ENCODE data around the gene MR1. TPM values are rescaled to one million over a fixed set of nuclear protein-coding genes. Genes with fewer than 3 reads are reported as not detected.

The MR1 gene
- total RNA-seq, 1 donor = 21.6 TPM

DNA sequence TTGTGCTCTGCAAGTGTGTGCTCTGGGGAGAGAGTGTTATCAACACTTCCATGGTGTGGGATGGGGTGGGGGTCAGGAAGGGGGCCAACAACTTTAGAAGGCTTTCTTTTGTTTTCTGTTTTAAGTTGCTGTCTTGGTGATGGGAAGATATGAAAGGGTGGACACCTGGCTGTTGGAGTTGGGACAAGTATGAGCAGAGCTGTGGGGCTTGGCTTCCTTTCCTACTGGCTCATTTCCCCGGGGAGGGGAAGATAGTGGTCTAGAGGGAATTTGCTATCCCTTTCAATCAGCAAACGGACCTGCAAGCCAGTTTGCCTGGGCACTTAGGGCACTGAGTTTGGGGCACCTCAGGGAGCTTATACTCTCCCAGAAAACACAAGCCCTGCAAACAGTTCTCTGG is 73.9 kb downstream of the MR1 start:
- TF ChIP-seq, protein P1, sequence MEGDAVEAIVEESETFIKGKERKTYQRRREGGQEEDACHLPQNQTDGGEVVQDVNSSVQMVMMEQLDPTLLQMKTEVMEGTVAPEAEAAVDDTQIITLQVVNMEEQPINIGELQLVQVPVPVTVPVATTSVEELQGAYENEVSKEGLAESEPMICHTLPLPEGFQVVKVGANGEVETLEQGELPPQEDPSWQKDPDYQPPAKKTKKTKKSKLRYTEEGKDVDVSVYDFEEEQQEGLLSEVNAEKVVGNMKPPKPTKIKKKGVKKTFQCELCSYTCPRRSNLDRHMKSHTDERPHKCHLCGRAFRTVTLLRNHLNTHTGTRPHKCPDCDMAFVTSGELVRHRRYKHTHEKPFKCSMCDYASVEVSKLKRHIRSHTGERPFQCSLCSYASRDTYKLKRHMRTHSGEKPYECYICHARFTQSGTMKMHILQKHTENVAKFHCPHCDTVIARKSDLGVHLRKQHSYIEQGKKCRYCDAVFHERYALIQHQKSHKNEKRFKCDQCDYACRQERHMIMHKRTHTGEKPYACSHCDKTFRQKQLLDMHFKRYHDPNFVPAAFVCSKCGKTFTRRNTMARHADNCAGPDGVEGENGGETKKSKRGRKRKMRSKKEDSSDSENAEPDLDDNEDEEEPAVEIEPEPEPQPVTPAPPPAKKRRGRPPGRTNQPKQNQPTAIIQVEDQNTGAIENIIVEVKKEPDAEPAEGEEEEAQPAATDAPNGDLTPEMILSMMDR (IDR thresholded peaks at IDR 0.05; ENCODE audit: insufficient read depth, low read length) = no peak

DNA sequence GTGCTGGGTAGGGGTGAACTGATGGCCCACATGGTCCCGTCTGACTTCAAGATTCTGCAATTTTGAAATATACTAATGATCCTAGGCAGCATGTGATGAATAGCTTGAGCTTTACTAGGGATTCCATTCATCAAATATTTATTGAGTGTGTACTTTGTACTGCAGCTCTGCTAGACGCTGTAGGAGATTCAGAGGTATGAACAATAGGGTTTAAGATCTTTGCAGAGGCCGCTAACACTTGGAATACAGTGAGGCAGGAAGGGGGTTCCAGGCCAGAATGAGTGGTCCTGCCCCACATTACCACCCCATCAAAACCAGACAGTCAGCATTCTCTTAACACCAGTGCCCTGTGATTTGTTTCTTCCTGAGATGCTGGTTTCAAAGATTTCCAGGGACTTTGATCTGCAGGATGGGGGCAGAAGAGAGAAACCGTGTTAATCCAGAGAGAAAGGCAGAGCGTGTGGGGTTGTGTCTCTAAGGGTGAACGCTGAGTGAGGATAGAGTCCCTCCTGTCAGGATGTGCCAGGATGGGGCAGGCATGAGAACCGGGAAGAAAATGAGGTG is 74.6 kb downstream of the MR1 start:
- no peak for DNase-seq (ENCODE audit: low read depth)
- TF ChIP-seq, protein P1 (IDR thresholded peaks at IDR 0.05; ENCODE audit: insufficient read depth, low read length) = no peak

More for the DNA sequence above, 73.9 kb downstream of the MR1 start:
- DNase-seq (ENCODE audit: low read depth) = peak; percentile 30
- no peak overlapping the region for H3K4me3 ChIP-seq (ENCODE audit: low read depth, low read length)

DNA sequence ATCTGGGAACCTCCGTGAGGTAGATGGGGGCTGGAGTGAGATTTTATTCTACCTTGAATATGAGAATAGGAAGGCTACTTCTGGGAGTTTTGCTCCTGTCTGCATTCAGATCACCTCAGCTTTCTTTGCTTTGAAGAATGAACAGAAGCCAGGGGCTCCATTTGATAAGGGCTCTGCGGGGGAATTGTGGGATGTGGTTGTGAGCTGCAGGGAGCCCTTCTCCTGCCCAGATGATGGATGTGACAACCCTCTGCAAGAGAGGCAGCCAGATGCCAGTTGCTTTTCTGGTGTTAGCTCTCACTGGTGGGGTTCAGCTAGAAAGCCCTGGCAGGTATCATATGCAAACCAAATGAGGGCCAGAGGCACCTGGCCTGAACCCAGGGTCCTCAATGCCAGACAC is 76.2 kb downstream of the MR1 start:
- no peak for DNase-seq (ENCODE audit: low read depth)
- no peak overlapping the region for H3K4me3 ChIP-seq (ENCODE audit: low read depth, low read length)
- TF ChIP-seq, protein P1 (IDR thresholded peaks at IDR 0.05; ENCODE audit: insufficient read depth, low read length) = no peak

More for the DNA sequence above, 74.6 kb downstream of the MR1 start:
- H3K4me3 ChIP-seq (ENCODE audit: low read depth, low read length) = no peak overlapping the region

Other genes with a start within 250 kb of the MR1 start
- gene KIAA1614, start 121.1 kb upstream of the MR1 start, total RNA-seq (ENCODE audit: low replicate concordance) = 9.7 and 10.6 TPM in 2 replicates
- 21.2 and 28.3 TPM in 2 replicates for gene STX6, start 11.1 kb upstream of the MR1 start, total RNA-seq (ENCODE audit: low replicate concordance)
- gene IER5, start 54.7 kb downstream of the MR1 start, total RNA-seq (ENCODE audit: low replicate concordance) = 12.3 and 14.7 TPM in 2 replicates

All from fibroblast of the aortic adventitia (primary cell).